NCI-H748 treated with DMSO at 0.1 percent for 48 hours (cell line): ENCODE results near the gene UBXN4.
"Not testable (repeated sequence)": the region's sequence is repeated elsewhere in the genome, so short reads cannot be mapped to it uniquely, and the experiment has no call there.

Experiments used
- DNase-seq: peaks from one replicate; lab custom pipeline; 2025; lab: John Stamatoyannopoulos, UW

The UBXN4 gene

DNA sequence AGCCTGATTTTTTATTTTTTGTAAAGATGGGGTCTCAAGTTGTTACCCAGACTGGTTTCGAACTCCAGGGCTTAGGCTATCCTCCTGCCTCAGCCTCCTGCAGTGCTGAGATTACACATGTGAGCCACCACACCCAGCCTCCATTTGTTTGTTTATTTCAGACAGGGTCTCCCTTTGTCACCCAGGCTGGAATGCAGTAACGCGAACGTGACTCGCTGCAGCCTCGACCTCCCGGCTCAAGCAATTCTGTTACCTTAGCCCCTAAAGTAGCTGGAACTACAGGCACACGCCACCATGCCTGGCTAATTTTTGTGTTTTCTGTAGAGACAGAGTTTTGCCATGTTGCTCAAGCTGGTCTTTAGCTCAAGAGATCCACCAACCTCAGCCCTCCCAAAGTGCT is 27.2 kb downstream of the UBXN4 start:
- DNase-seq: no peak

DNA sequence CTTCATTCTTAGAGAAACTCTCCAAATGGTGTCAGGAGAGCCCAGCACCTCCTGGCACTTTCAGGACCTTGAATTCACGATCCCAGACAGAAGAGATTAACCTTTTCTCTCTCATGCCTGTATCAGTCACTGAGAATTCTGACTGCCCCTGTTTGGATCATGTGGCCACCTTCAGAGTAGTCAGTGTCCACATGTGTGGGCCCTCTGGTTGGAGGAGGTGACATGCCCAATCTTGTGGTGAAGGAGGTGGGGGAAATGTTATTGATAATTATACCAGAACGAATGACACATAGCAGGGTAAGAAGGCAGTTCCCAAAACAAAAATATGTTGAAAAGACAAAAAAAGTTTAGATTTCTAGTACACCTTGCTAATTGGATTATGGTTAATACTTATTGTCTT is 31.7 kb downstream of the UBXN4 start:
- no peak for DNase-seq

DNA sequence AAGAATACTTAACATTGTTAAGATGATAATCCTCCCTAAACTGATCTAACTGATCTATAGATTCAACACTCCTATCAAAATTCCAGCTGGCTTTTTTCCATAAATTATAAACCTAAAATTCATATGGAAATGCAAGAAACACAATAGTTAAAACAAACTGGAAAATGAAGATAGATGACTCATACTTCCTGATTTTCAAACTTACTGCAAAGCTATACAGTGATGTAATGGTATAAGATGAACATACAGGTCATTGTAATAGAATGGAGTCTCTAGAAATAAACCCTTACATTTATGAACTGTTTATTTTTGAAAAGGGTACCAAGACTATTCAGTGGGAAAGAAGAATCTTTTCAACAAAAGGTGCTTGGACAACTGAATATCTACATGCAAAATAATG is 32.3 kb downstream of the UBXN4 start:
- no peak for DNase-seq

DNA sequence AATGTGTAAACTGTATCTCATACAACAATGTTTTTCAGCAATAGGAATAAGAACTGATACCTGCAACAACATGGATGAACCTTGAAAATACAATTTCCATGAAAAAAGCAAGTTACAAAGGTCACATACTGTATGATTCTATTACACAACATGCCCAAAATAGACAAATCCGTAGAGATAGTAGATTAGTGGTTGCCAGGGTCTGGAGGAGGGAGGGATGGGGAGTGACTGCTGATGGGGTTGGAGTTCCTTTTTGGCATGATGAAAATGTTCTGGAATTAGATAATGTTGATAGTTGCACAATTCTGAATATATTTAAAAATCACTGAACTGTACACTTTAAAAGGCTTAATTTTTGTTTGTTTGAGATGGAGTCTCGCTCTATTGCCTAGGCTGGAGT is 33.8 kb downstream of the UBXN4 start:
- no peak for DNase-seq

DNA sequence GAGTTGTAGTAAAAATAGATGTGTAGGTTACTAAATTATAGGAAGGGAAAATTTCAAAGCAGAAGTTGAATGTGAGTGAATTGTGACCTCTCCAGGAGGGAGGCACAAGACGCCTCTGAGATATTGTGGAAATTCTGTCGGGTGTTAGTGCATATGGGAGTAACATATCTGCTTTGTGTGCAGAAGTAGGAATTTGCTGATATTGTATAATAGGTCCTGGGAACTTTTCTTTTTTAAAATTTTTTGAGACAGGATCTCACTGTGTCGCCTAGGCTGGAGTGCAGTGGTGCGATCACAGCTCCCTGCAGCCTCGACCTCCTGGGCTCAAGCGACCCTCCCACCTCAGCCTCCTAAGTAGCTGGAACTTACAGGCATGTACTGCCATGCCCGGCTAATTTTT is 34.7 kb downstream of the UBXN4 start:
- no peak for DNase-seq

DNA sequence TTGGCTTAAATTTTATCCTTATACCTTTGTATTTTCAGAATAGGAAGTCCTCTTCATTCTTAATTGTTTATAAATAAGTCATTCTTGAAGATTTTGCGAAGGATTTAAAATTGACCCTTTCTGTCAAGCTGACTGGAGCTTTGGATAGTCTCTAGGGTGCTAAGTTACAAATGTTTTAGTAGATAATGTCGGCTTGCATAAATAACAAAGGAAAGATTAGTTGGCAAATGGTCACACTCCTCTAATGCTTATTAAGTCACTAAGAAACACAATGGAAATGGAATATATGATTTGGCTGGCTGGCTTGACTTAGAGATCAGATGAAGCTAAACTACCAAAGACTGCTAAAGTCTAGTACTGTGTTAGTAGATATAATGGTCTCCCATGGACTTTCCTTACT is 40.6 kb downstream of the UBXN4 start:
- DNase-seq: no peak

DNA sequence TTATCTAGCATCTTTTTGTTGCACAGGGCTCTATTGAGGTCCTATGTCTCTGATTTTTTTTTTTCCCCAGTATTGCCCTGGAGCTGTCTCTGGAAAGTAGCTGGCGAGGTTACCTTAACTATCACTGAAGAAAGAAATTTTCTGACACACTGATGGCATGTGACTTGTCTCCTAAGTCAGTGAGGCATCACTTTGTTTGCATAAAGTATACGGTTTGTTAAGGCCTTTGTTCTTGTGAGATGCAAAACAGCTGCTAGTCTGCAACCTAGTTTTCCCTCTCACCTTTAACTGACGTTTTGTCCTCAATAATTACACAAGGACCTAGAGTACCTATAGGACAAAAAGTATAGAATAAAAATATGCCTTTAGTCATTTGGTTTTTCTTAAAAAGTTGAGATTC is 41.8 kb downstream of the UBXN4 start:
- no peak for DNase-seq

DNA sequence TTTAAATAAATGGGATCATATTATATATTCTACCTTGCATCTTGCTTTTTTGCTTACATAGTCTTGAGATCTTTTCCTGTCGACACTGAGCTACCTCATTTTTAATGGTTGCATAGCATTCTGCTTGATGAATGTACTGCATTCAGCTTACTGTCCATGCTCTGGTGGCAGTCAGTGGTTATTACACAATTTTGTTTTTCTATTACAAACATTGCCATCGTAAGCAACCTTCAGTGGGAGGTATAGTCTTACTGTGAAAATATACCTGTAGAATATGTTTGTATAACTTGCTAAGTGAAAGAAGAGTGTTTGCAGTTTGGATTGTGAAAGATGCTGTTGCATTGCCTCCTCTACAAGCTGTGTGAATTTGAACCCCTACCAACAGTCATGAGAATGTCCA is 43.4 kb downstream of the UBXN4 start:
- DNase-seq: no peak

DNA sequence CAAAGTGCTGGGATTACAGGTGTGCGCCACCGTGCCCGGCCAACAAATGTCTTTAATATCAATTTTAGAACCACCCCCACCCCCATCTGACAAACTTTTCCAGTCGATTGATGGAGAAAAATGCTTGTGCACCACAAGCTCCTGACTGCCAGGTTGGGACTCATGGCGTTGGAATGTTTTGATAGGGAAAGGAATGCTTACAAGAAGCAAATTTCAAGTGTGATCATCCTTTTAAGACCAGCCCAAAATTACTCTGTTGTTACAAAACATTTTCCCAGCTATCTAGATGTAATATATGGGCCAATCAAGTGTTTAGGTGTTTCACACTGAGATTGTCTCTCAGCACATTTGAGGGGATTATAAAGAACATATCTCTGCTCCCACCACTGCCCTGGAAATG is 45.2 kb downstream of the UBXN4 start:
- no peak for DNase-seq

DNA sequence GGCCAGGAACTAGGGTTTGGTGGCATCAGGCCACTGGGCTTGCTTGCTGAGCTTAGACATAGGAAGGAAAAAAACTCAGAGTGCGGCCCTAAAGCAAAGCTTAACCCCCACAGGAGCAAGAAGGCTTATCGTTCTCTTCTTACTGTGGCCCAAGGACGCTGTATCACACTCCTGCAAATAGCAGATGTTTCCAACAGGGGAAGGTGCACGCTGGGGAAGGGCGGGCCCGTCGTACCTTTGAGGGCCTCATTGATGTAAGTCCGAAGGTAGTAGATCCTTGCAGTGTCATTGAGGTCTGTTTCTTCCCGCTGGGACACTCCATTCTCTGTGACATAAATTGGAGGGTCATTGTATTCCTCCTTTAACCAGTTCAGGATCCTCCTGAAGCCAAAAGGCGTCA is 48.8 kb downstream of the UBXN4 start:
- DNase-seq: no peak

DNA sequence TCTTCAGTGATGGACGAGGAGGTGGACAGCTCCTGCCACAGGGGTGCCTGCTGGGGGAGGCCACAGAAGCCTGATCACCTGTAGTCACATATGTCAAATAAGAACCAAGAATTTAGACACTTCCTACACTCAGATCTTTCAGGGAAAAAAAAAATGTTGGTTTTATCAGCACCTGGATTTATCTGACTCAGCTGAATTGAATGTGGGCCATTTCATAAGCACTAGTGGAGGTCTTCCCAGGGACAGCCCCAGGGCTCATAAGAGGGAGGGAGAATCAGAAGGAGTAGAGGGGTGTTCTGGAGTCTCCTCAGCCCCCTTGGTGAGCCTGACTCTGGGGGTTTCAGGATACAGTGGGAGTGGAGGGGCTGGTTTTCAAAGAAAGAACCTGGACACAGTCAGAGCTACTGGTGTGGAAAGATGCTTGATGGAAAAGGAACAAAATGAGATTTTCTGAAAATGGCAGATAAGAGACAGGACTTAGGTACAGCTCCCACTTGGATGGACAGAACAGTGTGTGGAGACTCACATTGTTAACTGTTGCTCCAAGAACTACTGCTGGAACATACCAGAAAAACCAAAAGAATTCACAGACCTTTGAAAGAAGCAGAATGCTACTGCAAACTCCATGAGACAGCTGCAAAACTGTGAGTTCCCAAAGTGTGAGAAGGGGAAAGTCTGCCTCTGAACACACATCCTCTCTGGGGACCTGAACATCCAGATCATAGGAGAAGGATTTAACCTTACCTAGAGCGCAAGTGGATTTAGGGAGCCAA is 49.9 kb downstream of the UBXN4 start:
- no peak for DNase-seq

DNA sequence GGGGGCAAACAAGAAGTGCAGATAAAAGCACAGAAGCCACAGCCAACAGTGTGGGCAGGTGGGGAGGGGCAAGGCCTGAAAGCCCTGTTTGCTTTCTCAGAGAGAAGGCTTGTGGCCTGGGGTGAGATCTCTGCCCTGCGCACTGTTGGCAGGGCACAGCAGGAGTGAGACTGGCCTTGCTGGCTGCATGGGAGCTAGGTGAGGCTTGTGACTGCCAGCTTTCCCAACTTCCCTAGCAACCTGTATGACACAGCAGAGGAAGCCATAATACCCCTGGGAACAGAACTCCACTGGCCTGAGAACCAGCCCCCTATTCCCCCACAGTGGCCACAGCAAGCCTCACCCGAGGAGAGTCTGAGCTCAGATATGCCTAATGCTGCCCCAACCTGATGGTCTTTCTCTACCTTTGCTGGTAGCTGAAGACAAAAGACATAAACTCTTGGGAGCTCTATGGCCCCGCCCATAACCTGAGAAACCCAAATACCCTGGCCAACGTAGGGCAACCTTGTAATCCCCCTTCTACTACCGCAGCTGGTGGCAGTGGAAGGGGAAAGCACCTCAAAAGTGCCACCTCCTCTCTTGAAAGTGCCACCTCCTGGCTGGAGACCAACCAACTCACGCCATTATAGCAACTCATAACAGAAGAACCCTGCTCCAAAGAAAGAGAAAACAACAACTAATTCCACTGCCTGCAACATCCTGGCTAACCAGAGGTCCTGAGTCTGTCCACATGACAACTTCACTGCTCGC is 50.9 kb downstream of the UBXN4 start:
- no peak for DNase-seq

DNA sequence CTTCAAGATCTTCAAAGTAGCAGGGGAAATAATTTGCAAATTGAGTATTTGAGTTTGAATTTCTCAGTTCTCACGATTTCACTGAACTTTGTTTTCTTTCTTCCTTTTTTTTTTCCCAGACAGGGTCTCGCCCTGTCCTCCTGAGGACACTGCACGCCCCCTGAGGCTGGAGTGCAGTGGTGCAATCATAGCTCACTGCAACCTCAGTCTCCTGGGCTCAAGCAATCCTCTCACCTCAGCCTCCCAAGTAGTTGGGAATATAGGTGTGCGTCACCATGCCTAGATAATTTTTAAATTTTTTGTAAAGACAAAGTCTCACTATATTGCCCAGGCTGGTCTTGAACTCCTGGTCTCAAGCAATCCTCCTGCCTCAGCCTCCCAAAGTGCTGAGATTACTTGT is 54.0 kb downstream of the UBXN4 start:
- not testable (repeated sequence) for DNase-seq

DNA sequence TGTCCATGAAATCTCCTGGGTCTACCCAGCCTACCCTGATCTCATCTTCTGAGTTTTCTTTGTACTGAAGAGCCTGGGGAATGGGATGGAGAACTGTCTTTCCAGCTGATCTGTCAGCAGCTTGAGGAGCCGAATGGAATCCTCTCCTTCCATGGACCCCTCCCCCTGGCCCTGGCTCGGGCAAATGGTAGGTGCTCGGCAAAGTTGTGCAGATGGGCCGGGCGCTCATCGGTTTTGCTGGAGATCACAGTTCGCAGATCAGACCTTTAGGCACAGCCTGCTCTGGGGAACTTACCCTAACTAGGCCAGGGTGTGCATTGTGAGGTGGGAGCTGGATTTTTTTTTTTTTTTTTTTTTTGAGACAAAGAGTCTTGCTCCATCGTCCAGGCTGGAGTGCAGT is 55.0 kb downstream of the UBXN4 start:
- DNase-seq: no peak

DNA sequence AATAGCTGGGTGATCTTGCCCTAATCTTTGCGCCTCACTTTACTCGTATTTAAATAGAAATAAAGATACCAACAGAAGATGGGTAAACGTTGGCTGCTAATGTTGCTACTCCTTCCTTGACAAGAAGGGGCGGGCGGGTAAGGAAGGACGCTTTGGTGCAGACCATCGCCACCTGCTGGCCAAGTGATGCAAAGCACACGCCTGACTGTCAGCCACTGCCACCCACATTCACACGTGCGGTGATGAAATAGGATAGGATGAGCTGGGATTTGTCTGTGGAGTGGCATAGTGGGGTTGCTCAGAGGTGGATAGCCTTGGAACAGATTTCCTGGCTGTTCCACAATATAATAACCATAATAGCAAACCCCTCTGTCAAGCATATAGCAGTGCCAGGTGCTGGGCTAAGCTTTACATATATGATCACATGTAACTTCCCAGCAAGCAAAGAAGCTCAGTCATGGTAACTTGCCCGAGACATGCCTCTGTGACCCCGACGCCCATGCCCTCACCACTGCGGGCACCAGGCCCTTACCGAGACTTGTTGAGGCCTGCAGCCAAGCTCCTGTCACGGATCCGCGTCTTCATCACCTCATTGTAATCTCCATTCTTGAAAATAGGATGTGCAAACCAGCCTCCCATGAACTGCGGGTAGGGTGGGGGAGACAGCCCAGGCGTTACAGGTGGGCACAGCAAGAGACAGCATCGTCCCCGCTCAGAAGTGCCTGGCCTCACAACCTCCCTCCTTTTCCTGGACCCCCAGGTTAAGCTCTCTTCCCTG is 56.0 kb downstream of the UBXN4 start:
- no peak for DNase-seq

DNA sequence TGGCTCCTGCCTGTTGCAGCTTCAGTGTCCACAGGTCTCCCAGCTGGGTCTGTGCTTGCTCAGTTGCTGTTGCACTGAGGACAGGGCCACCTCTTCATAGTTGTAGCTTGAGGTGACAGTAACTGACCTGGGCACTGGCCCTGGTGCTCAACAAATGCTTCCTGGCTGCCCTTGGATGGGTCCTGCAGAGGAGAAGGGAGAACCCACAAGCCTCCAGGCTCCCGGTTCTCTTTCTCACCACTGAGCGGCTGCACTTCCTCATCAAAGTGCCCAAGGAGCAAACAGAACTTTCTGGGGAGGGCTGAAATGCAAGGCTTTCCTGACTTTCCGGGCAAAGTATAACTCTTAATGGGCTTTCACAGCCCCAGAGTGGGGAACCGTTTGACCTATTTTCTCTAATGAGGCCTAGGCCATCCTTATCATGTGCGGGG is 56.6 kb downstream of the UBXN4 start:
- no peak for DNase-seq

DNA sequence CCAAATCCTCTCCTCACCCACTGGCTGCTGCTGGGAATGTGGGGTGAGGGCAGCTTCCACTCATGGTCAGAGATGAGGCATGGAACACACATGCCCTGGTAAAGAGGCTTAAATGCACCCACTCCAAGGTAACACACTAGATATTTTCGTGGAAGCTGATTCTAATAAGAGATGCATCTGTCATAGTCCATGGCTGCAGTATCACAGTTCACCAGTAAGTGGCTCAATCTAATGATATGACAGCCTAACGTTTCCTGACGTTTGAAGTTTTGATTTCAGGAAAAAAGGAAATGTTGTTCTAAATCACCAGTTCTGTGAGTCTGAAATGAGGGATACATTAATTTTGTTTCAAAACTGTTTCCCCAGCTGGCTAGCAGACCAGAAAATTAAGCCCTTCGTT is 57.1 kb downstream of the UBXN4 start:
- DNase-seq: no peak

DNA sequence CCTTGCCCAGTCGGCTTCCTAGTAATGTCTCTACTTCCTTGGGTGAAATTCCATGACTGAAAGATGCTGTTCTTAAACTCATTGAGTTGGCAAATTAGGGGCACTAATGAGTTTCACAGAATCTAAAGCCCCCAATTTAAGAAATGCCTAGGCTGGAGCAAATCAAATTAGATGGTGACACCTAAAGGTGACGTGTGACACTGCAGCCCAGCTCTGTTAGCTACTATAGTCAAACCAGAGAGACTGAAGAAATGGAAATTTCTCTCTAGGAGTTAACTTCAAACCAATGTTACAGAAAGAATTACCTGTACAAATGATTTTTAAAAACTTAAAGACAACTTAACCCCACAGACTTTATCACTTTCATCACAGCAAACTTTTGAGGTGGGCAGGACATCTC is 58.1 kb downstream of the UBXN4 start:
- DNase-seq: no peak

DNA sequence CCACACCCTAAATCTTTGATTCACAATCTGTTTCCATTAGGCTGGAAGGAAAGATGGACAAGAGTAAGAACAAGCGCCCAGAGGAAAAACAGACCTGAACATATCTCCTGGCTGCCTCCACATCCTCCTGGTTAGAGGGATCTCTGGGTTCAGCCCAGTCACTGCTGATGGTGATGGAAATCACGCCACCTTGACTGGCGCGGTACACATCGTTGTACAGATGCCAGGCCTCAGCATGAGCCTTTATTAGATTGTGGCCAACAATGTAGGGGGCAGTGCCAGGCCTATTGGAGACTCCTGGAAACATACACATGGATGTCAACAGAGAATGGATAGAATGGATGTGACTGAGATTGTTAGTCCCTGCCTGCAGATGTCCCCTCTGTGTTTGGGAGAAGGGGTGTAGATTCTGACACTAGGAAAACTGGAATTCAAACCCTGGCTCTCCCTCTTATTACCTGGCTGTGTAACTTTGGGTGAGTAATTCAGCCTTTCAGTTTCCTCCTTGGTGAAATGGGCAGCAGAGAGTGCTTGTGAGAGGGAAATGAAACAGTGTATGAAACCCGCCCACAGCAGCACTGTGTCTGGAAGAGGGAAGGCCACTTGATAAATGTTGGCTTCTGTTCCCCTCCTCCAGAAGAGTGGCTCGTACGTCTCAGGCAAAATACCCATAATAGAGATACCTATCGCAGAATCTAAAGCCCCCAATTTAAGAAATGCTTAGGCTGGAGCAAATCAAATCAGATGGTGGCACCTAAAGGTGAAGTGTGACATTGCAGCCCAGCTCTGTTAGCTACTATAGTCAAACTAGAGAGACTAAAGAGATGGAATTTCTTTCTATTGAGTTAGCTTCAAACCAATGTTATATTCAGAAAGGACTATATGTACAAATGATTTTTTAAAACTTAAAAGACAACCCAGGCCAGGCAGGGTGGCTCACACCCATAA is 59.1 kb downstream of the UBXN4 start:
- no peak for DNase-seq

DNA sequence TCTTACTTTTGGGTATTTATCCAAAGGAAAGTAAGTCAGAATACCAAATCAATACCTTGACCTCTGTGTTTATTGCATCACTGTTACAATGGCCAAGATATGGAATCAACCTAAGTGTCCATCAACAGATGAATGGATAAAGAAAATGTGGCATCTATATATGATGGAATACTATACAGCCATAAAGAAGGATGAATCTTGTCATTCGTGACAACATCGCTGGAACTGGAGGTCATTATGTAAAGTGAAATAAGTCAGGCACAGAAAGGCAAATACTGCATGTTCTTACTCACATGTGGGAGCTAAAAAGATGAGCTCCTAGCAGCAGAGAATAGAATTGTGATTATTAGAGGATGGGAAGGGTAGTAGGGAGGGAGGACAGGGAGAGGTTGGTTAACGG is 60.7 kb downstream of the UBXN4 start:
- DNase-seq: no peak

DNA sequence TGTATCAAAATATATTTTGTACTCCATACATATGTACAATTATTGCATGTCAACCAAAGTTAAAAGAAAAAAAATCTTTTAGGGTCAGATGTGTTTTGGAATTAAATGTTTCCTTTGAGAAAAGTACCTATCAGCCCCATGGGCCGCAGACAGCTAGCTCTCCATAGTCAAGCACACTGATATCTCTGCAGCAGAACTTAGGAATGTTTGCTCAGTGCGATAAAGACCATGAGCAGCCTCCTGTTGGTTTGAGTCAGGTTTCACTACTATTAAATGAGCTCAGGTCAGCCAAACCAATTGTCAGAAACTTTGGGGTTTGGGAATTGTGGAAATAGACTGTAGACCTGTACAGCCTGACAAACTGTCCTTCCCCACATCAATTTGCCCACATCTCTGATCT is 61.6 kb downstream of the UBXN4 start:
- no peak for DNase-seq

DNA sequence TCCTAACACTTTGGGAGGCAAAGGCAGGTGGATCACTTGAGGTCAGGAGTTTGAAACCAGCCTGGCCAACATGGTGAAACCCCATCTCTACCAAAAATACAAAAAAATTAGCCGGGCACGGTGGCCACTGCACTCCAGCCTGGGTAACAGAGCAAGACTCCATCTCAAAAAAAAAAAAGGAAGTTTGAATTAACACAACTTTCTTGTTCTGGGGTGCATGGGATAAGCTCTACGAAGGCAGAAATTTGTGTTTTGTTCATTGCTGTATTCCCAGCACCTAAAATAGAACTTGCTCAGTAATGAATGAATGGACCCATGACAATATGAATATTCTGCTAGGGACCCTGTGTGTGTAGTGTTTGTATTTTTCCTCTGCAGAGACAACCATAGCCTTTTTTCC is 66.2 kb downstream of the UBXN4 start:
- not testable (repeated sequence) for DNase-seq
